Hematopoietic multipotent progenitor cell (in vitro differentiated cells): ENCODE results near the gene LRRC56. TPM values are rescaled to one million over a fixed set of nuclear protein-coding genes. Genes with fewer than 3 reads are reported as not detected.

Experiments
- DNase-seq, 3 donors: peaks; one replicate each; pipeline ENCODE4 v3.0.0-alpha.2; 2011 to 2015; ENCODE audit warnings: low read depth in 2 of 3, low spot score in 2 of 3
- small RNA-seq: library from RNA; depleted of rRNA; stranded (forward); fragments of <200 nt; gene quantifications from one replicate; pipeline ENCODE3, GENCODE V24; 2012
- total RNA-seq: library from RNA; depleted of rRNA; stranded (reverse); fragments of >200 nt; gene quantifications from one replicate; pipeline ENCODE4 v1.2.3, GENCODE V29; 2012

The LRRC56 gene
- total RNA-seq, 1 donor: 3.5 TPM

DNA sequence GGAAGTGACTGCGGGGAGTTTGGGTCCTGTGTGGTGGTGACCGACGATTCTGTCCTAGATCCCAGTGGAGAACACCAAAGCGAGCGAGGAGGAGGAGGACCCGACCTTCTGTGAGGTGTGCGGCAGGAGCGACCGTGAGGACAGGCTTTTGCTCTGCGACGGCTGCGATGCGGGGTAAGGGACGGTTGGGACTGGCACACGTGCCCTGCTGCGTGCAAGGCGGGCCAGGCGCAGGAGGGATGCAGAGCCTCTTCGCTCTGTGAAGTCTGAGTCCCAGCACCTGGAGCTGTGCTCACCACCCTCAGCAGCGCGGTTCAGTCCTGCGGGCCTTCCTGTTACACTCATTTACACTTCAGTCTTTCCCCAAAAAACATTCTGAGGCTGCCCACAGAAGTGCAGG is 55.2 kb downstream of the LRRC56 start:
- DNase-seq: no peak

- no peak for DNase-seq
Measured at GRCh38 chr11:592918-593317, 55.6 kb downstream of the LRRC56 start.

DNA sequence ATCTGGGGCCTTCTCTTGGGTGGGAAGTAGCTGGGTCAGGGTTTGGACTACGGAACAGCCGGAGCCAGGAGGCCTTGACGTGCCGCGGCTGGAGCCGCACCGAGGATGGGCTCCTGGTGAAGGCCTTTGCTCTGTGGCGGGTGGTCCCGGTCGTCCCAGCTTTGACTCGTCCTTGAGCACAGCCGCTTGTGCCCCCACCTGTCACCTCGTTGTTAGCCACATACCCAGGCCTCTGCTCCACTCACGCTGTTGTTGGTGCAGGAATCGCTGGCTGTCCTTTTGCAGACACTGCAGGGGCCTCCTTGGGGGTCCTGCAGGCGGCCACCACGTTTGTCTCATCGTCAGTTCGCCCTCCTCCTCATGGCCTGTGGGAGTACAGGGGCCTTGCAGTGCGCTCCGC is 56.0 kb downstream of the LRRC56 start:
- no peak for DNase-seq

- no peak for DNase-seq
Measured at GRCh38 chr11:595400-595799, 58.1 kb downstream of the LRRC56 start.

DNA sequence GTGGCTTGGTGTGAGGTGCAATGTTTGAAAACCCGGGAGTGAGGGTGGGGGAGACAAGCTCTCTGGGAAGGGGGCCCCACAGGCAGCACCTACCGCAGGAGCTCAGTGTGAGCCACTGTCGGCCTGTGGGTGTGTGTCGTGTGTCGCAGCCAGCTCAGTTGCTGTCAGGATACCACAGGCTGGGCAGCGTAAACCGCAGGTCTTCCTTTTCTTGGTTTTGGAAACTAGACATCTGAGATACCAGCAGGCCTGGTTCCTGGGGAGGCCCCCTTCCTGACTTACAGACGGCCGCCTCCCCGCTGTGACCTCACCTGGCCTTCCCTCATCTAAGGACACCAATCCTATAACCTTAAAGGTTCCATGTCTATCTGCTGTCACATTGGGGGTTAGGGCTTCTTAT is 59.0 kb downstream of the LRRC56 start:
- no peak for DNase-seq

- DNase-seq: no peak
Measured at GRCh38 chr11:597166-597725, 59.9 kb downstream of the LRRC56 start.

DNA sequence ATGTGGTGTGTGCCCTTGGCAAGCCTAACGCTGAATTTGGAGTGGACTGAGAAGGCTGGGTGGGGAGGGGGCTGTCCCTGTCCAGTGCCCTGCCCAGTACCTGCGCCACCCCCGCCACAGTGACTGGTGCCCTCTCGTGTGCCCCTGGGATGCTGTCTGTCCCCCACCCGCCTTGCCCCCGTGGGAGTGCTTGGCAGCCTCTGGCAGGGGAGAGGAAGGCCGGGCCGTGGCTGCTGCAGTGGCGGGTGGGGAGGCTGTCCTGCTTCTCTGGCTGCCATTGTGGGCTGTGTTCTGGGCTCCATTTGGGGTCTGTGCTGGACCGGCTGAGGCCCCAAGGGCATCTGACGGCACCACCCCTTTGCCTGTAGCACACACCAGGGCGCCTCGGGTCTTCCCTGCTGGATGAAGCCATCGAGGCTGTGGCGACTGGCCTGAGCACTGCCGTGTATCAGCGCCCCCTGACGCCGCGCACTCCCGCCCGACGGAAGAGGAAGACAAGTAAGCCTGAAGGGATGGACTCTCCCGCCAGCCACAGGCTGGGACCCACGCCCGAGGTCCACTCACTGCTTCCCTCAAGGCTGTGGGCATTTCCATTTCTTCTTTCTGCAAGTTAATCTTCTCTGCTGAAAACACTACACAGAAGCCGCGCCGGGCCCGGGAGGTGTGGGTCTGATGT is 60.8 kb downstream of the LRRC56 start:
- DNase-seq: no peak

GRCh38 chr11:601573-602245 is 64.4 kb downstream of the LRRC56 start:
- no peak for DNase-seq

DNA sequence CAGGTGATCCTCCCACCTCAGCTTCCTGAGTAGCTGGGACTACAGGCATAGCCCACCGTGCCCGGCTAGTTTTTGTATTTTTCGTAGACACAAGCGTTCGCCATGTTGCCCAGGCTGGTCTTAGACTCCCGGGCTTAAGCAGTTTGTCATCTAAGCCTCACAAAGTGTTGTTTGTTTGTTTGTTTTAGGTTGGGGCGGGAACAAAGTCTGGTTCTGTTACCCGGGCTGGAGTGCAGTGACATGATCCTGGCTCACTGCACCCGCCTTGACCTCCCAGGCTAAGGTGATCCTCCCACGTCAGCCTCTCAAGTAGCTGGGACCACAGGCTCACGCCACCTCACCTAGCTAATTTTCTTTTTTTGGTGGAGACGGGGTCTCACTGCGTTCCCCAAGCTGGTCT is 65.8 kb downstream of the LRRC56 start:
- DNase-seq: no peak

Small RNA genes within 50 kb of the gene (small RNA-seq; reads per million reads assigned to genes)
- gene MIR210: 0.95 reads per million, percentile 29 among the genes with 10 or more reads in this experiment

Other genes starting within 250 kb of the LRRC56 start
- gene PGGHG, start 248.4 kb upstream of the LRRC56 start, total RNA-seq: 35.3 TPM
- gene IFITM5, start 238.0 kb upstream of the LRRC56 start, total RNA-seq: not detected
- 200 TPM for gene IFITM2, start 229.7 kb upstream of the LRRC56 start, total RNA-seq
- 78.1 TPM for gene IFITM1, start 223.5 kb upstream of the LRRC56 start, total RNA-seq
- gene IFITM3, start 216.7 kb upstream of the LRRC56 start, total RNA-seq: 50.6 TPM
- gene B4GALNT4, start 168.0 kb upstream of the LRRC56 start, total RNA-seq: 3.5 TPM
- gene PKP3, start 143.3 kb upstream of the LRRC56 start, total RNA-seq: 0.27 TPM
- 75.7 TPM for gene SIGIRR, start 122.5 kb upstream of the LRRC56 start, total RNA-seq
- 7.0 TPM for gene ANO9, start 95.5 kb upstream of the LRRC56 start, total RNA-seq
- gene PTDSS2, start 87.2 kb upstream of the LRRC56 start, total RNA-seq: 42.3 TPM
- 165 TPM for gene RNH1, start 30.3 kb upstream of the LRRC56 start, total RNA-seq
- 22.1 TPM for gene HRAS, start 2.0 kb upstream of the LRRC56 start, total RNA-seq
- 1.6 TPM for gene LMNTD2, start 23.2 kb downstream of the LRRC56 start, total RNA-seq
- 30.2 TPM for gene RASSF7, start 23.4 kb downstream of the LRRC56 start, total RNA-seq
- 36.6 TPM for gene PHRF1, start 38.9 kb downstream of the LRRC56 start, total RNA-seq
- gene IRF7, start 78.4 kb downstream of the LRRC56 start, total RNA-seq: 62.5 TPM
- gene CDHR5, start 87.4 kb downstream of the LRRC56 start, total RNA-seq: not detected
- gene SCT, start 89.7 kb downstream of the LRRC56 start, total RNA-seq: not detected
- gene DRD4, start 99.7 kb downstream of the LRRC56 start, total RNA-seq: 0.27 TPM
- 80.8 TPM for gene DEAF1, start 157.7 kb downstream of the LRRC56 start, total RNA-seq
- 25.6 TPM for gene TMEM80, start 158.3 kb downstream of the LRRC56 start, total RNA-seq
- gene EPS8L2, start 168.7 kb downstream of the LRRC56 start, total RNA-seq: 5.7 TPM
- gene TALDO1, start 209.9 kb downstream of the LRRC56 start, total RNA-seq: 401 TPM
- 41.7 TPM for gene GATD1, start 240.0 kb downstream of the LRRC56 start, total RNA-seq